Left lung (tissue), 10 donors: ENCODE results near the gene FXYD2. TPM values are rescaled to one million over a fixed set of nuclear protein-coding genes. Genes with fewer than 3 reads are reported as not detected.

Experiments used
- ATAC-seq: fragments of 200-7000 bp; cut with Tn5 transposase; one replicate; pipeline ENCODE4 v1.9.1; 2020; ENCODE audit warnings: moderate library complexity
- DNase-seq, 4 donors: peaks; one replicate each; pipeline ENCODE4 v3.0.0-alpha.2; 2013 to 2020
- H3K27ac ChIP-seq, 2 donors: fragments of 200-600 bp; sonication (generic) in 1 of 2; one replicate each; pipeline versions ENCODE4 v1.5.0 to v1.8.0; 2020 to 2021
- H3K27me3 ChIP-seq, 2 donors: fragments of 200-600 bp; sonication (generic) in 1 of 2; one replicate each; pipeline versions ENCODE4 v1.5.0 to v1.8.0; 2020 to 2021
- H3K36me3 ChIP-seq, 2 donors: fragments of 200-600 bp; sonication (generic) in 1 of 2; one replicate each; pipeline versions ENCODE4 v1.5.0 to v1.8.0; 2020 to 2021
- H3K4me1 ChIP-seq, 2 donors: fragments of 200-600 bp; one replicate each; pipeline ENCODE4 v1.8.0; 2021
- H3K4me3 ChIP-seq, 2 donors: fragments of 200-600 bp; sonication (generic) in 1 of 2; one replicate each; pipeline versions ENCODE4 v1.5.0 to v1.8.0; 2020 to 2021; ENCODE audit warnings: mild to moderate bottlenecking in 1 of 2
- H3K9me3 ChIP-seq, 2 donors: fragments of 200-600 bp; sonication (generic) in 1 of 2; one replicate each; pipeline versions ENCODE4 v1.5.0 to v1.8.0; 2020 to 2021
- intact Hi-C, 2 donors: fragments of 100-400 bp; cut with DNase I; formaldehyde crosslinking; loops; one replicate each; pipeline versions ENCODE4 v1.11.2 to v1.14.2; 2022
- polyA plus RNA-seq, 6 donors: library from polyadenylated mRNA; unstranded; fragments of 120-200 nt; gene quantifications; one replicate each; pipeline ENCODE4 v1.2.1, GENCODE V29; 2013; ENCODE audit not compliant: insufficient read length in 6 of 6
- total RNA-seq, 2 donors: library from RNA; stranded (reverse); fragmentation: NEBNext Ultra II Directional; extraction: Animal tissue kit (Norgen Biotek cat#: 25700); gene quantifications; one replicate each; pipeline ENCODE4 v1.2.1, GENCODE V29; 2021
- TF ChIP-seq, protein P1 (sequence below), 2 donors: fragments of 200-600 bp; sonication (generic) in 1 of 2; IDR thresholded peaks; one replicate each; pipeline versions ENCODE4 v1.5.0 to v1.8.0; 2021; ENCODE audit warnings: antibody characterized with exemption in 2 of 2
- donor health status: DM: no; HTN: yes; CAD: no.
- donor health status: DM: no; HTN: no; CAD: no.

The FXYD2 gene
- total and polyA plus RNA-seq, 8 donors, result 1.2 to 9.2 (median 5.4) TPM

DNA sequence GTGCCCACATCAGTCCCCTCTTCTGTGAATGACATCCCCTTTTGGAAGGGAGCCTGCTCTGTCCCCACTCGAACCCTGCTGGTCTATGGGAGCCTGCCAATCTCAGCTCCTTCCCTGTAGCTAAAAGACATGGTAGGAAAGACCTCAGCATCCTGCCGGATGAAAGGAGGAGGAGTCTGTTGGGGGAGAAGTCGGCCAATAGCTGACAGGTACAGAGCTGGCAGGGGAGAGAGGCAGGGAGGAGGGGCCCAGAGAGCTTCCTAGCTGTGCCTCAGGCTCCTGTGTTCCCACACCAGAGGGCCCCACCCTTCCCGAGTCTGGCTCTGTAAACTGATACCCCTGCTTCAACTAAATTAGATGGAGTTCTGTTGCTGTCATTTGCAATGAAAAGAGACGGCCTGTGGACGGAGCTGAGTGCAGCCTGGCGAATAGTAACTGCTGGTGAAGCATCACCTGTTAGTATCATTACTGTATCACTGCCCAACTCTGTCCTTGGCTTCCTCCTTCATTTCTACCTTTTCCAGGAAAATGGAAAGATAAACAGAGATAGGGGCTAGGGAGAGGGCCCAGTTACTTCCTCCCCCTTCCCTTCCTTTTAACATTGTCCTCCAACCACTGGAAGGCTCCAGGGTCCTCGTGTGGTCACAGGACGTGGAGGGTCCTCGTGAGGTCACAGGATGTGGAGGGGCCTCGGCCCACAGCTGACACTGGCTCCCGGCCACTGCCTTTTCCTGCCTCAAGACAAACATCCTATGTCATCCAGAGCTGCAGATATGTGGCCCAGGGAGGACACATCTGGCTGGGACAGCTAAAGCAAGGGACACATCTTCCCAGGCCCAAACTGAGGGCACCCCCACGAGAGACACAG is 36.8 kb upstream of the FXYD2 start:
- Histone ChIP-seq H3K4me1 (peaks cover 11 to 31% of the 10 kb centered on the region in 2 donors), H3K4me3 (no peak overlapping the region), H3K27ac (peak overlapping the region; percentile 54 to 69), H3K36me3 (no peaks in the 10 kb centered on the region), H3K9me3 (no peaks in the 10 kb centered on the region), H3K27me3 (no peaks in the 10 kb centered on the region)
- DNase-seq (peak in 1 of 4 donors; percentile 61), ATAC-seq (peak; percentile 57)
- TF ChIP-seq, protein P1, sequence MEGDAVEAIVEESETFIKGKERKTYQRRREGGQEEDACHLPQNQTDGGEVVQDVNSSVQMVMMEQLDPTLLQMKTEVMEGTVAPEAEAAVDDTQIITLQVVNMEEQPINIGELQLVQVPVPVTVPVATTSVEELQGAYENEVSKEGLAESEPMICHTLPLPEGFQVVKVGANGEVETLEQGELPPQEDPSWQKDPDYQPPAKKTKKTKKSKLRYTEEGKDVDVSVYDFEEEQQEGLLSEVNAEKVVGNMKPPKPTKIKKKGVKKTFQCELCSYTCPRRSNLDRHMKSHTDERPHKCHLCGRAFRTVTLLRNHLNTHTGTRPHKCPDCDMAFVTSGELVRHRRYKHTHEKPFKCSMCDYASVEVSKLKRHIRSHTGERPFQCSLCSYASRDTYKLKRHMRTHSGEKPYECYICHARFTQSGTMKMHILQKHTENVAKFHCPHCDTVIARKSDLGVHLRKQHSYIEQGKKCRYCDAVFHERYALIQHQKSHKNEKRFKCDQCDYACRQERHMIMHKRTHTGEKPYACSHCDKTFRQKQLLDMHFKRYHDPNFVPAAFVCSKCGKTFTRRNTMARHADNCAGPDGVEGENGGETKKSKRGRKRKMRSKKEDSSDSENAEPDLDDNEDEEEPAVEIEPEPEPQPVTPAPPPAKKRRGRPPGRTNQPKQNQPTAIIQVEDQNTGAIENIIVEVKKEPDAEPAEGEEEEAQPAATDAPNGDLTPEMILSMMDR (IDR thresholded peaks at IDR 0.05), result no peak
- intact Hi-C loops, result no loop called here

DNA sequence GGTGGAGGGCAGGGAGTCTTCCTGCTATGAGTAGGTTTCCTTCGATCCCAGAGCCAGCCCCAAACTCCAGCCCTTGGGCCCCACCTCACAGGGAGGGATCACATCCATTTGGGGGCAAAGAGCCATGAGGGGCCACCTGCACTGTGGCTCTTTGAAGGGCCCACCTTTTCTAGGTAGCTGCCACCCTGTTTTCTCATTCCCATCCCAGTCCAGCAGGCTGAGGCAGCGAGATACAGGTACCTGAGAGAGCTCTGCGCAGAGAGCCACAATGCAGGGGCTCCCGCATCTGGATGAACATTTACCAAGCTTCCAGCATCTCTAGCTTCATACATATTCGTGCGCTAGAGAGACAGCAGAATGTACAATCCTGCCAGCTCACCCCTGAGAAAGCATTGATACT is 35.6 kb upstream of the FXYD2 start:
- TF ChIP-seq, protein P1 (IDR thresholded peaks at IDR 0.05), result no peak
- ATAC-seq, result no peak
- Histone ChIP-seq H3K4me1 (peaks cover 11 to 35% of the 10 kb centered on the region in 2 donors), H3K27me3 (no peaks in the 10 kb centered on the region), H3K9me3 (no peaks in the 10 kb centered on the region), H3K4me3 (no peak overlapping the region), H3K27ac (peak overlapping the region in 1 of 2 donors; percentile 69), H3K36me3 (no peaks in the 10 kb centered on the region)
- intact Hi-C loops, result no loop called here
- no peak for DNase-seq

DNA sequence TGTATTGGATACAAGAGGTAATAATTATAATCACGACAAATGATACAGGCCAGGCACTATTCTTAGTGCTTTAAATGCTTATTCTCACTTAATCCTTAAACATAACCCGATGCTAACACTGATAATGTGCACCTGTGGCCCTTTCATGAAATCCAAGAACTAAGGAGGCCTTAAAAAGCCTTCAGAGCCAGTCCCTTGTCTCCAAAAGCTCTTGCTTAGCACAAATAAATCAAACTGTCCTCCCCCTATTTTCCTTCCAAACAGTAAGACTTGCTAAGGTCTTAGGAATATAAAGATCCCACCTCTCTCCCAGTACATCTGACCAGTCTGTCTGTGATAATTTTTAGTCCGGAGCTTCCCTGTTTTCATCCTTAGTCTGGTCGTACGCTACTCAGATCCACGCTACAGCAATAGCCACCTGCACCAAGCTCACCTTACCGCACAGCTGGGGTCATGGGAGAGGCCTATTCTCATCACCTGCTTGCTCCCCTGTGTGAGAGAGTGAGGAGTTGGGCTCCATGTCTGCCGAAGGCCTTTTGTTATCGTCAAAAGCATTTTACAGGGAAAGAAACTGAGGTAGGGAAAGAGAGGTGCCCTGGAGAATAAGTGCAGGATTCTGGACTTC is 35.1 kb upstream of the FXYD2 start:
- intact Hi-C loops, result no loop called here
- H3K27ac ChIP-seq, result no peak overlapping the region

DNA sequence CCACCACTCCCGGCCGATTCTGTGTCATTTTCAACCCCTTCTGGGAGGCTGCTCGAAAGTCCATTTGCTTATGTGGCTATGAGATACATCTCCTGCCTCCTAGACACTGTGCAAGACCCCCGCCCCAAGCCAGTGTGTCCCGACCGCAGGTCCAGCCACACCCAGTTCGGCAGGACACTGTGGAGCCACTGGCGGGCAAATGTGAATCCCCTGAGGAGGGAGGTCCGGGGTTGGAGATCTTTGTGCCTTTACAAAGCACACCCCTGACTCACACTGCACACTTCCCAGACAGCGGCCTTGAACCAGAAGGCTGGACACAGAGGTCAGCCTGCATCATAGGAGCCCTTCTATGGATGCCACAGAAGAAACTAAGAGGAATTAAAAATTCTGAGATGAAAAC is 34.5 kb upstream of the FXYD2 start:
- ATAC-seq, result no peak
- intact Hi-C loops, result no loop called here
- no peak for DNase-seq
- Histone ChIP-seq H3K9me3 (no peaks in the 10 kb centered on the region), H3K36me3 (no peaks in the 10 kb centered on the region), H3K4me3 (no peak overlapping the region), H3K4me1 (peaks cover 11 to 36% of the 10 kb centered on the region in 2 donors), H3K27ac (no peak overlapping the region), H3K27me3 (no peaks in the 10 kb centered on the region)
- TF ChIP-seq, protein P1 (IDR thresholded peaks at IDR 0.05), result no peak

More for the DNA sequence above, 35.1 kb upstream of the FXYD2 start:
- peaks cover 11 to 36% of the 10 kb centered on the region in 2 donors for H3K4me1 ChIP-seq
- H3K36me3 ChIP-seq, result no peaks in the 10 kb centered on the region
- TF ChIP-seq, protein P1 (IDR thresholded peaks at IDR 0.05), result no peak
- ATAC-seq (no peak), DNase-seq (no peak)
- H3K27me3 ChIP-seq, result no peaks in the 10 kb centered on the region
- no peak overlapping the region for H3K4me3 ChIP-seq
- no peaks in the 10 kb centered on the region for H3K9me3 ChIP-seq

DNA sequence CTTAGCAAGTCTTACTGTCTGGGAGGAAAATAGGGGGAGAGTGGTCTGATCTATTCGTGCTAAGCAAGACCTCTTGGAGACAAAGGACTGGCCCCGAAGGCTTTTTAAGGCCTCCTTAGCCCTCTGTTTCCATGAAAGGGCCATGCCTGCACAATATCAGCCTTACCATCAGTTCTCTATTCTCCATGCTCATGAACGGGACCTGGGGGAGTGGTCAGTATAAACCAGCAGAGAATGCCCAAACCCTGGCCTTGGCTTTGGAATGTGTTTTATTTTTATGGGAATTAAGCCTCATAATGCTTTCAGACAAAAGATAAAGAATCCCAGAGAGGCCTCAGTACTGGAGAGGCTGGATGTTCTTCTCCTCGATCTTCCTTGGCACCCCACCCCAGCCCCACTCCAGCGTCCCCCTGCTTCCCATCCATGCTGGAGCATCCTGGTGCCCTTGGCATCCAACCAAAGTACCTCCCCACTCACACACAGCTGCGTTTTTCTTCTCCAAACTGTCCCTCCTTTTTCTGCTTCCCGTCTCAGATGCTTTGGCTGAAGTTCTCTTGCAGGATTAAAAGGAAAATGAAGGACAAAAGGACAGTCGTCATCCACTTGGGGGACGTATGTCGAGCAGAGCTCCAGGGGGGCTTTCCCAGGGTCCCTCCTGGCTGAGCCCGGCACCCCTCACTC is 33.3 kb upstream of the FXYD2 start:
- intact Hi-C loops, result no loop called here
- ATAC-seq (no peak), DNase-seq (no peak)
- Histone ChIP-seq H3K36me3 (no peaks in the 10 kb centered on the region), H3K27me3 (no peaks in the 10 kb centered on the region), H3K27ac (no peak overlapping the region), H3K4me3 (no peak overlapping the region), H3K9me3 (peaks cover 0 to 5% of the 10 kb centered on the region in 2 donors), H3K4me1 (peaks cover 11 to 36% of the 10 kb centered on the region in 2 donors)
- TF ChIP-seq, protein P1 (IDR thresholded peaks at IDR 0.05), result no peak
